ENCODE results near the gene DGAT2.

DNA sequence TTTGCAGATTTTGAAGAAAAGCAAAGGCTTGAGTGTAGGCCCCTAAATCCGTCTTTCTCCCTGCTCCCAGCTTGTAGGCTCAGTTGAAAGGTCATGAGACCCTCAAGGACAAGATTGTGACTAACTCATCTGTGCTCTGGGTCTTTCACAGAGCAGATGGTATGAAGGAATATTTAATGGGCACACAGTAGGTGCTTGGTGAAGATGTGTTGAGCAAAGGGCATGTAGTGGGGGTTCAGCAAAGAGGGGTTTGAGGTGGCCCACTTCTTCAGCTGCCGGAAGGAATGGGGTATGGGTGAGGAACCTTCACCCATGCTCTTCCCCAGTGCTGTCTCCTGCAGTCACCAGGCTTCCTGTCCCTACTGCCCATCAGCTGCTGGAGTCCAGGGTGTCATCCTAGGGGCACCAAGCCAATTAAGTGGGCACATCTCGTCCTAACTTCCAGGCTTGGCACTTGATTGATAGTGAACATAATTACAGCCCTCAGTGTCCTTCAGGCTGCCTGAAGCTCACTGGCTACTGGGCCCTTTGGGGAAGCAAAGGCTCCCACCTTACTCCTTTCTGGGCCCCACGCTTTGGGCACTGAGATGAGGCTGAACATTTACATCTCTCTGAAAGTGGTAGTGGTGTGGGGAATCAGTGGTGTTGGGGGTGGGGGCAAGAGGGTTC is 15.0 kb downstream of the DGAT2 start:
- TF ChIP-seq, protein P1, sequence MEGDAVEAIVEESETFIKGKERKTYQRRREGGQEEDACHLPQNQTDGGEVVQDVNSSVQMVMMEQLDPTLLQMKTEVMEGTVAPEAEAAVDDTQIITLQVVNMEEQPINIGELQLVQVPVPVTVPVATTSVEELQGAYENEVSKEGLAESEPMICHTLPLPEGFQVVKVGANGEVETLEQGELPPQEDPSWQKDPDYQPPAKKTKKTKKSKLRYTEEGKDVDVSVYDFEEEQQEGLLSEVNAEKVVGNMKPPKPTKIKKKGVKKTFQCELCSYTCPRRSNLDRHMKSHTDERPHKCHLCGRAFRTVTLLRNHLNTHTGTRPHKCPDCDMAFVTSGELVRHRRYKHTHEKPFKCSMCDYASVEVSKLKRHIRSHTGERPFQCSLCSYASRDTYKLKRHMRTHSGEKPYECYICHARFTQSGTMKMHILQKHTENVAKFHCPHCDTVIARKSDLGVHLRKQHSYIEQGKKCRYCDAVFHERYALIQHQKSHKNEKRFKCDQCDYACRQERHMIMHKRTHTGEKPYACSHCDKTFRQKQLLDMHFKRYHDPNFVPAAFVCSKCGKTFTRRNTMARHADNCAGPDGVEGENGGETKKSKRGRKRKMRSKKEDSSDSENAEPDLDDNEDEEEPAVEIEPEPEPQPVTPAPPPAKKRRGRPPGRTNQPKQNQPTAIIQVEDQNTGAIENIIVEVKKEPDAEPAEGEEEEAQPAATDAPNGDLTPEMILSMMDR (IDR thresholded peaks at IDR 0.05), result no peak
- no peak for TF ChIP-seq POLR2AphosphoS5 (IDR thresholded peaks at IDR 0.05; ENCODE audit: insufficient read depth in 1 of 2, low read depth in 1 of 2)

Measured in vagina (tissue), 2 donors.